Upper lobe of right lung (tissue), 1 donor: ENCODE results near the gene KRTAP10-4. TPM values are rescaled to one million over a fixed set of nuclear protein-coding genes. Genes with fewer than 3 reads are reported as not detected.

Experiments
- ATAC-seq: fragments of 200-7000 bp; cut with Tn5 transposase; one replicate; pipeline ENCODE4 v1.9.1; 2020; ENCODE audit warnings: mild to moderate bottlenecking, moderate library complexity
- DNase-seq: peaks from one replicate; pipeline ENCODE4 v3.0.0-alpha.2; 2020
- H3K27ac ChIP-seq: fragments of 200-600 bp; one replicate; pipeline ENCODE4 v1.8.0; 2022
- H3K27me3 ChIP-seq: fragments of 200-600 bp; one replicate; pipeline ENCODE4 v1.8.0; 2022; ENCODE audit warnings: mild to moderate bottlenecking
- H3K36me3 ChIP-seq: fragments of 200-600 bp; one replicate; pipeline ENCODE4 v1.8.0; 2022
- H3K4me1 ChIP-seq: fragments of 200-600 bp; one replicate; pipeline ENCODE4 v1.8.0; 2022
- H3K4me3 ChIP-seq: fragments of 200-600 bp; one replicate; pipeline ENCODE4 v1.8.0; 2022; ENCODE audit warnings: mild to moderate bottlenecking
- H3K9me3 ChIP-seq: fragments of 200-600 bp; one replicate; pipeline ENCODE4 v1.8.0; 2022
- CTCF ChIP-seq: fragments of 200-600 bp; IDR thresholded peaks from one replicate; pipeline ENCODE4 v1.8.0; 2022; ENCODE audit warnings: antibody characterized with exemption
- intact Hi-C: fragments of 100-400 bp; cut with DNase I; formaldehyde crosslinking; loops from one replicate; pipeline ENCODE4 v1.11.0; 2022
- total RNA-seq: library from RNA; stranded (reverse); fragmentation: NEBNext Ultra II Directional; extraction: Animal tissue kit (Norgen Biotek cat#: 25700); gene quantifications from one replicate; pipeline ENCODE4 v1.2.1, GENCODE V29; 2021
- donor health status: DM: no; HTN: yes; CAD: no; lungs with severe emphysema.

KRTAP10-4 gene
- total RNA-seq, 1 donor from 2014 or later = not detected

DNA sequence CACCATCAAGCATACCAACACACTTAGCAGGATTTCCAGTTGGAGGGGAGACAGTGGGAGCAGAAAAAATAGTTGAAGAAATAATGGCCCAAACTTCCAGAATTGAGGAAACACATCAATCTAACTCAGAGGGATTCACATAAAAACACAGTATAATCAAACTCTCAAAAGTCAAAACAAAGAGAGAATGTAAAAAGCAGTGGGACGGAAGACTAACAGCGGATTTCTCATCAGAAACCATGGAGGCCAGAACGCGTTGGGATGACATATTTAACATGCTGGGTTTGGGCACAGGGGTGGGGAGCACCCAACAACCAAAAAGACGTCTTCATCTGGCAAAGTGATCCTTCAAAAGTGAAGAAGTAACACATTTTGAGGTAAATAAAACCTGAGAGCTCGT, 46.4 kb downstream of the KRTAP10-4 start:
- Histone ChIP-seq H3K4me3 (no peak overlapping the region), H3K27ac (no peak overlapping the region), H3K9me3 (peaks cover 12% of the 10 kb centered on the region), H3K27me3 (no peaks in the 10 kb centered on the region), H3K4me1 (no peaks in the 10 kb centered on the region), H3K36me3 (no peaks in the 10 kb centered on the region)
- intact Hi-C loops = no loop called here
- no peak for TF ChIP-seq CTCF
- DNase-seq (no peak), ATAC-seq (no peak)

GRCh38 chr21:44623575-44623974, 50.0 kb downstream of the KRTAP10-4 start:
- no peak for TF ChIP-seq CTCF
- peaks cover 12% of the 10 kb centered on the region for H3K9me3 ChIP-seq
- no peak for ATAC-seq
- no peaks in the 10 kb centered on the region for H3K4me1 ChIP-seq
- H3K27ac ChIP-seq = no peak overlapping the region
- no peak for DNase-seq
- H3K27me3 ChIP-seq = no peaks in the 10 kb centered on the region
- no peaks in the 10 kb centered on the region for H3K36me3 ChIP-seq
- H3K4me3 ChIP-seq = no peak overlapping the region
- intact Hi-C loops = no loop called here

Other genes with a start within 250 kb of the KRTAP10-4 start
- 25.4 TPM for gene CFAP410, start 234.3 kb upstream of the KRTAP10-4 start, total RNA-seq
- 10.0 TPM for gene TRPM2, start 220.1 kb upstream of the KRTAP10-4 start, total RNA-seq
- gene LRRC3, start 118.2 kb upstream of the KRTAP10-4 start, total RNA-seq = 3.6 TPM
- gene KRTAP10-1, start 33.5 kb upstream of the KRTAP10-4 start, total RNA-seq = not detected
- gene KRTAP10-2, start 22.2 kb upstream of the KRTAP10-4 start, total RNA-seq = not detected
- not detected for gene KRTAP10-3, start 14.9 kb upstream of the KRTAP10-4 start, total RNA-seq
- gene KRTAP10-5, start 6.9 kb downstream of the KRTAP10-4 start, total RNA-seq = not detected
- gene KRTAP10-6, start 18.8 kb downstream of the KRTAP10-4 start, total RNA-seq = not detected
- gene KRTAP10-7, start 26.9 kb downstream of the KRTAP10-4 start, total RNA-seq = not detected
- not detected for gene KRTAP10-8, start 38.4 kb downstream of the KRTAP10-4 start, total RNA-seq
- not detected for gene KRTAP10-9, start 53.4 kb downstream of the KRTAP10-4 start, total RNA-seq
- gene KRTAP10-10, start 63.6 kb downstream of the KRTAP10-4 start, total RNA-seq = not detected
- gene KRTAP10-11, start 72.7 kb downstream of the KRTAP10-4 start, total RNA-seq = not detected
- gene KRTAP12-4, start 80.9 kb downstream of the KRTAP10-4 start, total RNA-seq = not detected
- gene KRTAP12-3, start 84.2 kb downstream of the KRTAP10-4 start, total RNA-seq = not detected
- not detected for gene KRTAP12-2, start 93.2 kb downstream of the KRTAP10-4 start, total RNA-seq
- not detected for gene KRTAP12-1, start 108.4 kb downstream of the KRTAP10-4 start, total RNA-seq
- gene KRTAP10-12, start 123.4 kb downstream of the KRTAP10-4 start, total RNA-seq = not detected
- gene TSPEAR, start 137.8 kb downstream of the KRTAP10-4 start, total RNA-seq = 0.23 TPM
- 78.8 TPM for gene UBE2G2, start 228.1 kb downstream of the KRTAP10-4 start, total RNA-seq
- 85.0 TPM for gene SUMO3, start 244.3 kb downstream of the KRTAP10-4 start, total RNA-seq